ENCODE results near the gene TRIM71.
"Not testable (repeated sequence)": the region's sequence is repeated elsewhere in the genome, so short reads cannot be mapped to it uniquely, and the experiment has no call there.

TRIM71 gene

GRCh38 chr3:32842987-32843386 lies 25.2 kb downstream of the TRIM71 start:
- no peak for DNase-seq (ENCODE audit: low read depth in 2 of 2)

- DNase-seq (ENCODE audit: low read depth in 2 of 2) = no peak
These were observed 25.9 kb downstream of the TRIM71 start for GRCh38 chr3:32843510-32844321.

GRCh38 chr3:32844322-32844654 lies 26.5 kb downstream of the TRIM71 start:
- no peak for DNase-seq (ENCODE audit: low read depth in 2 of 2)

GRCh38 chr3:32844914-32845313 lies 27.1 kb downstream of the TRIM71 start:
- no peak for DNase-seq (ENCODE audit: low read depth in 2 of 2)

GRCh38 chr3:32845546-32845945 lies 27.7 kb downstream of the TRIM71 start:
- not testable (repeated sequence) for DNase-seq (ENCODE audit: low read depth in 2 of 2)

- not testable (repeated sequence) for DNase-seq (ENCODE audit: low read depth in 2 of 2)
These were observed 29.2 kb downstream of the TRIM71 start for GRCh38 chr3:32847045-32847444.

- DNase-seq (ENCODE audit: low read depth in 2 of 2) = no peak
These were observed 29.7 kb downstream of the TRIM71 start for GRCh38 chr3:32847528-32847927.

GRCh38 chr3:32848215-32848614 lies 30.4 kb downstream of the TRIM71 start:
- no peak for DNase-seq (ENCODE audit: low read depth in 2 of 2)

- no peak for DNase-seq (ENCODE audit: low read depth in 2 of 2)
These were observed 31.2 kb downstream of the TRIM71 start for GRCh38 chr3:32849046-32849445.

- DNase-seq (ENCODE audit: low read depth in 2 of 2) = no peak
These were observed 32.4 kb downstream of the TRIM71 start for GRCh38 chr3:32850226-32850625.

- no peak for DNase-seq (ENCODE audit: low read depth in 2 of 2)
These were observed 32.8 kb downstream of the TRIM71 start for GRCh38 chr3:32850636-32851035.

GRCh38 chr3:32852146-32852545 lies 34.3 kb downstream of the TRIM71 start:
- DNase-seq (ENCODE audit: low read depth in 2 of 2) = no peak

GRCh38 chr3:32855350-32855953 lies 37.7 kb downstream of the TRIM71 start:
- DNase-seq (ENCODE audit: low read depth in 2 of 2) = no peak

GRCh38 chr3:32856355-32856889 lies 38.6 kb downstream of the TRIM71 start:
- DNase-seq (ENCODE audit: low read depth in 2 of 2) = no peak

GRCh38 chr3:32856901-32857507 lies 39.2 kb downstream of the TRIM71 start:
- DNase-seq (ENCODE audit: low read depth in 2 of 2) = no peak

GRCh38 chr3:32857921-32858320 lies 40.1 kb downstream of the TRIM71 start:
- DNase-seq (ENCODE audit: low read depth in 2 of 2) = no peak

GRCh38 chr3:32859604-32860237 lies 41.9 kb downstream of the TRIM71 start:
- no peak for DNase-seq (ENCODE audit: low read depth in 2 of 2)

- no peak for DNase-seq (ENCODE audit: low read depth in 2 of 2)
These were observed 42.7 kb downstream of the TRIM71 start for GRCh38 chr3:32860499-32860898.

GRCh38 chr3:32861681-32862080 lies 43.9 kb downstream of the TRIM71 start:
- DNase-seq (ENCODE audit: low read depth in 2 of 2) = no peak

GRCh38 chr3:32862247-32862935 lies 44.6 kb downstream of the TRIM71 start:
- DNase-seq (ENCODE audit: low read depth in 2 of 2) = no peak

- no peak for DNase-seq (ENCODE audit: low read depth in 2 of 2)
These were observed 45.2 kb downstream of the TRIM71 start for GRCh38 chr3:32862936-32863487.

All from stimulated activated CD4-positive, alpha-beta T cell treated with anti-CD3 and anti-CD28 coated beads, Interleukin-12 subunit alpha, Interleukin-12 subunit beta, amount 100 ng/mL, for 24 hours (primary cell).